HG02610 (cell line): ENCODE results near the gene PC.
A peak's percentile ranks its signal among the peaks of the same experiment; 100 is the strongest.

Experiments
- ATAC-seq: cut with Tn5 transposase; IDR thresholded peaks from one replicate; pipeline ENCODE4 v1.9.1; 2021; ENCODE audit warnings: mild to moderate bottlenecking, moderate library complexity; ENCODE audit not compliant: unreplicated experiment

The PC gene

GRCh38 chr11:66868726-66869566 is 89.2 kb downstream of the PC start:
- ATAC-seq = peak; percentile 70

- no peak for ATAC-seq
Measured at GRCh38 chr11:66868082-66868725, 90.0 kb downstream of the PC start.

- no peak for ATAC-seq
Measured at GRCh38 chr11:66867425-66868040, 90.7 kb downstream of the PC start.

- no peak for ATAC-seq
Measured at GRCh38 chr11:66866511-66866986, 91.6 kb downstream of the PC start.

- no peak for ATAC-seq
Measured at GRCh38 chr11:66866007-66866406, 92.2 kb downstream of the PC start.

- no peak for ATAC-seq
Measured at GRCh38 chr11:66864924-66865697, 93.1 kb downstream of the PC start.

DNA sequence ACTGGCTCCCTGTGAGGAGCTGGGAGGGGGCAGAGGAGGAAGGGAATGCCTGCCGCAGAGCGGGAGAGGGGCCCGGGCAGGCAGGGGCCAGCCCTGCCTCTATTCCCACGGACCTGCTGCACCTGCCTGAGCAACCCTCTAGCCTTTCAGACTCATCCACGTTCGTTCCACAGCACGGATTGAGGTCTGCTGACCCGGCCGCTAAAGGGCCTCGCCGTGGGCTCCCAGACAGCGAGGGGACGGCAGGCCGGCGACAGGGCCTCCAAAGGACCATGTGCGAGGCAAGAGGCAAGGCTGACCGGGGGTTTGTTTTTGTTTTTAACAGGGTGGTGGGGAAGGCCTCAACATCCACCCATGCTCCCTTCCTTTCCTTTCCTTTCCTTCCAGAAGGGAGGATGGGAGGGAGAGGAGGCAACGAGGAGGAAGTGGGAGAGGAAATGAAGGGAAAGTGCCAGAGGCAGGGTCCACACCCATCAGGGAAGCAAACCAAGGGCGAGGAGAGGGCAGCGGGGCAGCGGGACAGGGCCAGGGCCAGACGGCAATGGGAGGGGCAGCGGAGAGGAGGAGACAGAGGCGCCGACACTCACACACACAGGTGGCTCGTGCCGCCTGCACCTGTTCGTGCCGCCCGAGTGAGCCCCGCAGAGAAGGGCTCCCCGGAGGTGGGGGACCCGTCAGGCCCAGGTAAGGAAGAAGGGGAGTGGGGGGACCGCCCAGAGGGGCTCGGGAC is 93.8 kb downstream of the PC start:
- ATAC-seq = no peak

DNA sequence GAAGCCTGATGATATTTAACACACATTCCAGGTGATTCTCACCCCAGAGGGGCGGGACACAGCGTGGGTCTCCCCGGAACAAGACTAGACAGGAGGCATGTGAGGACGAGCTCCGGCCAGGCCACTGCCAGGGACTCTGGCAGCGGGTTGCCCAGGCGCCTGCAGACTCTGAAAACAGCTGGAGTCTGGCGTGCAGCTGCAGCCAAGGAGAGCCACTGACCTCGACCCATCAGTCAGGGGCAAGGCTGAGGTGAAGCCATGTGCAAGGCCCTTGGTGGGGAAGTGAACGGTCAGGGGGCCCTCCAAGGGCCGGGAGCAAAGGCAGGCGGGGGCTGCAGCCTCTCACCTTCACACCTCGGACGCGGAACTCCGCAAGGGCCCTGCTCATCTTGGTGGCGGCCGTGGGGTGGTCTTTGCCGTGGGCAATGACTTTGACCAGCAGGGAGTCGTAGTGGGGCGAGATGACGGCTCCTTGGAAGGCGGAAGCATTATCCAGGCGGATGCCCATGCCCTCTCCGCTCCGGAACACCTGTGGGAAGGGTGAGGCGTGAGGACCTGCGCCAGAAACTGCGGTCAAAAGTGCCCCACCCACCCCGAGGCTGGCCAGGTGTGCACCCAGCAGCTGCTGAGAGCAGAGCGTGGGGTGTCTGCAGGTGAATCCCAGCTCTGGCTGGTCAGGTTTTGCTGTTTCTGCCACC is 94.6 kb downstream of the PC start:
- ATAC-seq = no peak

DNA sequence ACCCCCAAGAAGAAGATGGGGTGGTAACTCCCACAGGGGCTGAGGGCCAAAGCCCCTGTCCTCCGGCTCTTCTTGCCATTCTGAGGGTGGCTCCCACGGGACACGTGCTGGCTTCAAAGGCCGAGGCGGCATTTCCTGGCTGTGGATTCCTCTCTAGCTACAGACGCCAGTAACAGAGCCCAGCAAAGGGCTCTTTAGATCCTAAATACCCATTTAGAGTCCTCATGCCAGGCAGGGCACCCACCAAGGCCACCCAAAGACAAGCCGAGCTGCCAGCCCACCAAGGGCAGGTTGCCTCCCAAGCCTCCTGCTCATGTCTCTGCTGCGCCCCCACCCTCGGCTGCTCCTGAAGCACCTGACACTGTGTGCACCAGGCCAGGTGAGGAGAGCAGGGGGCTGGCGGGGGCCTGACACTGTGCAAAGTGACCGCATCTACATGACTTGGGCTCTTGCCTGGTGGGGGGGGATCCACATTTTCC is 95.6 kb downstream of the PC start:
- no peak for ATAC-seq

GRCh38 chr11:66861774-66862558 is 96.2 kb downstream of the PC start:
- ATAC-seq = no peak

GRCh38 chr11:66861038-66861773 is 97.0 kb downstream of the PC start:
- ATAC-seq = no peak

- ATAC-seq = no peak
Measured at GRCh38 chr11:66860449-66860831, 97.7 kb downstream of the PC start.

- ATAC-seq = no peak
Measured at GRCh38 chr11:66859686-66860448, 98.3 kb downstream of the PC start.

DNA sequence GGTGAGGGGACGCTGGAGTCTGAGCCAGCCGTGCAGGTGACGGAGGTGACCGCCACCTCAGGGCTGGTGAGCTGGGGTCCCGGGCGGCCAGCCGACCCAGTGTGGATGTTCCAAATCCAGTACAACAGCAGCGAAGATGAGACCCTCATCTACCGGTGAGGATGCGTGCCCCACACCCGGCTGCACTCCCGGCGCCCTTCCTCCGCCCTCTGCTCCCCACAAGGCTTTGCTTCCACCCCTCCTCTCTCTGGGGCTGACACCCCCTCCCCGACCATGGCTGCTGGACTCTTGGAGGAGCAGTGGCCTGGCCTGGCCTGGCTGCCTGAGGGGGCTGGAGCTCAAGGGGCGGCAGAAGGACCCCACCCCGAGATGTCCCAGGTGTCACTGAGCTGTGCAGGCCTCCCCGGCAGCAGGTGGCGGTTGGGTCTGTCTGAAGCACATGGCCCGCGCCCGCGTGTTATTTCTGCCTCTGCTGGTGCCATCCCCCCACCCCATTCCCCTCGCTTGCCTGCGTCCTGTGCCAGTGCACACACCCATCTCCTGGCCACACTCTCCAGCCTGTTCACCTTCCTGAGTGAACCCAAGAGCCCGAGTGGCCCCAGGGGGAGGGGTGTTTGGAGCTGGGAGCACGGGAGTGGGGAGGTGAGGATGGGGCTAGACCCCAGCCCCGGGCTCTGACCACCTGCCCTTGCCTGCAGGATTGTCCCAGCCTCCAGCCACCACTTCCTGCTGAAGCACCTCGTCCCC is 99.1 kb downstream of the PC start:
- ATAC-seq = no peak

GRCh38 chr11:66858186-66858938 is 99.8 kb downstream of the PC start:
- no peak for ATAC-seq

DNA sequence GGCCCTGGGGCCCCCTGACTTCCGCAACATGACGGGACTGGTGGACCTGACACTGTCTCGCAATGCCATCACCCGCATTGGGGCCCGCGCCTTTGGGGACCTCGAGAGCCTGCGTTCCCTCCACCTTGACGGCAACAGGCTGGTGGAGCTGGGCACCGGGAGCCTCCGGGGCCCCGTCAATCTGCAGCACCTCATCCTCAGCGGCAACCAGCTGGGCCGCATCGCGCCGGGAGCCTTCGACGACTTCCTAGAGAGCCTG is 100.3 kb downstream of the PC start:
- ATAC-seq = no peak
